Esophagus (tissue), 2 donors: Measurements from ENCODE around the gene TBL3. TPM values are rescaled to one million over a fixed set of nuclear protein-coding genes. Genes with fewer than 3 reads are reported as not detected.
A peak's percentile ranks its signal among the peaks of the same experiment; 100 is the strongest.
"Not testable (repeated sequence)": the region's sequence is repeated elsewhere in the genome, so short reads cannot be mapped to it uniquely, and the experiment has no call there.

Source experiments
- H3K27ac ChIP-seq, 2 donors: one replicate each; pipeline ENCODE4 v1.5.1; 2013; ENCODE audit warnings: low read depth in 2 of 2, mild to moderate bottlenecking in 2 of 2, inconsistent platforms in 1 of 2, low read length in 1 of 2, moderate library complexity in 1 of 2
- H3K27me3 ChIP-seq, 2 donors: one replicate each; pipeline ENCODE4 v1.6.1; 2013; ENCODE audit warnings: low read length in 2 of 2, control low read depth in 1 of 2, mild to moderate bottlenecking in 1 of 2; ENCODE audit not compliant: insufficient read depth in 2 of 2, control insufficient read depth in 1 of 2
- H3K36me3 ChIP-seq, 2 donors: one replicate each; pipeline ENCODE4 v1.6.1; 2013; ENCODE audit warnings: low read length in 1 of 2; ENCODE audit not compliant: control insufficient read depth in 2 of 2, insufficient read depth in 2 of 2
- H3K4me1 ChIP-seq, 2 donors: one replicate each; pipeline ENCODE4 v1.6.1; 2013; ENCODE audit warnings: low read length in 1 of 2; ENCODE audit not compliant: control insufficient read depth in 2 of 2, insufficient read depth in 2 of 2
- H3K4me3 ChIP-seq, 2 donors: one replicate each; pipeline ENCODE4 v1.5.1; 2013; ENCODE audit warnings: low read length in 2 of 2, mild to moderate bottlenecking in 2 of 2, low read depth in 1 of 2, moderate library complexity in 1 of 2
- H3K9me3 ChIP-seq, 2 donors: one replicate each; pipeline ENCODE4 v1.6.1; 2013; ENCODE audit warnings: mild to moderate bottlenecking in 2 of 2, low read depth in 1 of 2, low read length in 1 of 2, moderate library complexity in 1 of 2; ENCODE audit not compliant: control insufficient read depth in 2 of 2, insufficient read depth in 1 of 2
- WGBS, 2 donors: extraction: QIAGEN DNeasy Blood & Tissue Kit; methylation state at CpG; one replicate each; pipeline ENCODE4 v1.1.7; 2013; 5-methylcytosine and 5-hydroxymethylcytosine counted together
- polyA plus RNA-seq, 2 donors: library from polyadenylated mRNA; stranded (reverse); fragments of 200-250 nt; gene quantifications; one replicate each; pipeline ENCODE4 v1.2.3, GENCODE V29; 2013
- donor health status: healthy with polysubstance abuse.
- donor health status: Bipolar disorder and iron deficiency.

The TBL3 gene
- polyA plus RNA-seq, 2 donors = 56.6 to 59.0 TPM

DNA sequence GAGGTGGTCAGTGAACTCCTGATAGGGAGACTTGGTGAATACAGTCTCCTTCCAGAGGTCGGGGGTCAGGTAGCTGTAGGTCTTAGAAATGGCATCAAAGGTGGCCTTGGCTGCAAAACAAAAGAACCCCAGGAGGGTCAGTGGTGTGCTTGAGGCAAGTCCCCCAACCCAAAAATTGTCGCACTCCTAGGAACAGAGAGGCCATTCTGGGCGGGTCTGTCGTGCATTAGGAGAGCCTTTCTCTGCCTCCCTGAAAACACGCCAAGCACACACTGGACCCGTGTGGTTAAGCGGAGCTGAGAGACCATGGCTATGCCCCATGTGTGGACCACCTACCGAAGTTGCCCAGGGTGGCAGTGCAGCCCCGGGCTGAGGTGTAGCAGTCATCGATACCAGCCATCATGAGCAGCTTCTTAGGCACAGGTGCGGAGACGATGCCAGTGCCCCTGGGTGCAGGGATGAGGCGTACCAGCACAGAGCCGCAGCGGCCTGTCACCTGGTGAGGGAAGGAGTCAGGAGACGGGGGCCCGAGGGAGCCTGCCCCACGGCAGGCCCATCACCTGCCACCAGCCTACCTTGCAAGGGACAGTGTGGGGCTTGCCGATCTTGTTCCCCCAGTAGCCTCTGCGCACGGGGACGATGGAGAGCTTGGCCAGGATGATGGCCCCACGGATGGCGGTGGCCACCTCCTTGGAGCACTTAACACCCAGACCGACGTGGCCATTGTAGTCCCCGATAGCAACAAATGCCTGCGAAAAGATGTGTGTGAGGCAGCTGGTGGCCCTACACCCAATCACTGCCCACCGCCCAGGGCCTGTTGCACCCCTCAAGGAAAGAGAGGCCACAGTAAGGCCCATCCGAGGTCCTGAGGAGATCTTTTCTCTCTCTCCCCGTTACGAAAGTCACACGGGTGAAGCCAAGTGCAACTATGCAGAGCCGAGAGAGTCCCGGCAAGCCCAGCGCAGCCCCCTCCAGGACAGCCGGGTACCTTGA, 9.4 kb upstream of the TBL3 start:
- H3K4me1 ChIP-seq = peaks cover 2 to 23% of the 10 kb centered on the region in 2 donors
- WGBS, 2 donors = 74 to 77% methylated on average over 34 to 37 of the region's 37 CpGs
- peak overlapping the region in 1 of 2 donors; percentile 93 for H3K27ac ChIP-seq
- peaks cover 2 to 21% of the 10 kb centered on the region in 2 donors for H3K36me3 ChIP-seq
- peak overlapping the region in 1 of 2 donors; percentile 12 for H3K4me3 ChIP-seq
- not testable (repeated sequence) for H3K27me3 ChIP-seq, H3K9me3 ChIP-seq

DNA sequence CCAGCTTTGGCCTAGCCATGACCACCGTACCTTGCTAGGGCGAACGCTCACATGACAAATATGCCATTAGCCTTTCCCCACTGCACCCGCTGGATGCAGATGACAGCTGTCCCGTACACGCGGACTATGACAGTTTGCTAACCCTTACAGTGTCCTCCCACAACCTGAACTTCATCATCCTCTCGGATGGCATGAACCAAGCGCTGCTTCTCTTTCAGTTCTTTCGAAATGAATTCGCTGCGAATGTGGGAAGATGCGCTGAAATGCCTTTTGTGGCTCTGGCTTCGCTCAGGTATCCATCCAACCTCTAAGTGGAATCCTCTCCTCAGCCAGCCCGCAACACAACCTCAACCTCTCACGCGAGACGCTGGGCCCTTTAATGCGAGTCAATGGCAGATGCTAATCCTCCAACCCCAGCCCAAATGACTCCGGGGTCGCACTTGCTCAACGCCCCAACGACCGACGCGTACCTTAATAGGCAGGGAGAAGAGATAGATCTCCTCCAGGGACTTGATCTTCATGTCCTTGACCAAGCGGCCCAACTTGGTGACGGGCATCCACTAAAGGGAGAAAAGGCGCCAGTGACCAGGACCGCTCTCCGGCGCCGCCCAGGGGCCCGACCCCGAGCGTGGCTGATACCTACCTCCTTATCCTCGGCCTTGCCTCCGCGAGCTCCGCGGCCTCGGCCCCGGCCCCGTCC, 7.9 kb upstream of the TBL3 start:
- H3K4me1 ChIP-seq = peaks cover 2 to 20% of the 10 kb centered on the region in 2 donors
- H3K36me3 ChIP-seq = peaks cover 2 to 21% of the 10 kb centered on the region in 2 donors
- H3K4me3 ChIP-seq = peak overlapping the region; percentile 68 to 89
- H3K9me3 ChIP-seq = no peaks in the 10 kb centered on the region
- no peaks in the 10 kb centered on the region for H3K27me3 ChIP-seq
- peak overlapping the region; percentile 93 to 95 for H3K27ac ChIP-seq
- WGBS, 2 donors = 5 to 8% methylated on average over 42 to 44 of the region's 44 CpGs

DNA sequence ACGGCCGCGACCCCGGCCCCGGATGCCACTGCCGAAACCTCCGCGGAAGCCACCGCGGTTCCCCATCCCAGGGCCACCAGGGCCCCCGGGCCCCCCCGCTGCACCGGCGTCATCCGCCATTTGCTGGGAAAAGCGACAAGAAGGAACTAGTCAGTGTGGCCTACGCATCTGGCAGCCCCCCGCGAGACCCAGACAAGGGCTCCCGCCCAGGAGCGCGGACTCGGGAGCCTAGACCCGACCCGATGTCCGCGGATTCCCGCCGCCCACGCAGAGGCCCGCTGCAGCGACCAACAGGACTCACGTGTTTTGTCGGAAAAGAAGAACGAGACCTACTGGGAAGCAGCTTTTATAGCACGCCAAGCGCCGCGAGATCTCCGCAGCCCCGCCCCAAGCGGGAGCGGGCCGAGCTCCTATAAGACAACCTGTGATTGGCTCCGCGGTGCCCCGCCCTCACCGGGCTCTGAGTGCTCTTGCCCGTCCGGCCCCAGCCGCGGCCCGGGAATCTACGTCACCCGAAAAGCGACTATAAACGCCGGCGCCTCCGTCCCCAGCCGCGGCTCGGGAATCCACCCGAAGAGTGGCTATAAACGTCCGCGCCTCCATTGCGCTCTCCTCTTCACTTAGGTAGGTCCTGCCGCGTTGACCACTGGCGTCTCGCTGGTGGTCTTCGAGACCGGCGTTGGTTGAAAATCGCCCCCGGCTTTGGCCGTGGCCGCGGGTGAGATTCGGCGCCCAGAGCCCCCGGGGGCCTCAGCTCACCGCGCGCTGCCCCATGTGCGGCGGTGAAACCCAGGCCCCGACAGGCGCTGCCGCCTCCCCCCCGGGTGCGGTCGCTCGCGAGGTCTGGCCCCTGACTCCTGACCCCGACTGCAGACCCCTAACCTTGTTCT, 7.1 kb upstream of the TBL3 start, which contains the start of gene RPS2:
TSS of gene RPS2 (minus strand) at position 321 of the 890 bp plus-strand sequence. CDS start at position 120, 201 bp downstream.
- Histone ChIP-seq H3K4me3 (peak within 1 kb of the TSS; percentile 68 to 89), H3K9me3 (no peaks in the 10 kb centered on the region), H3K27me3 (no peaks in the 10 kb centered on the region), H3K4me1 (peaks cover 2 to 19% of the 10 kb centered on the region in 2 donors), H3K36me3 (peaks cover 2 to 21% of the 10 kb centered on the region in 2 donors), H3K27ac (peak within 1 kb of the TSS; percentile 95 to 98)
- WGBS, 2 donors = 1% methylated on average over 86 to 97 of the region's 97 CpGs

DNA sequence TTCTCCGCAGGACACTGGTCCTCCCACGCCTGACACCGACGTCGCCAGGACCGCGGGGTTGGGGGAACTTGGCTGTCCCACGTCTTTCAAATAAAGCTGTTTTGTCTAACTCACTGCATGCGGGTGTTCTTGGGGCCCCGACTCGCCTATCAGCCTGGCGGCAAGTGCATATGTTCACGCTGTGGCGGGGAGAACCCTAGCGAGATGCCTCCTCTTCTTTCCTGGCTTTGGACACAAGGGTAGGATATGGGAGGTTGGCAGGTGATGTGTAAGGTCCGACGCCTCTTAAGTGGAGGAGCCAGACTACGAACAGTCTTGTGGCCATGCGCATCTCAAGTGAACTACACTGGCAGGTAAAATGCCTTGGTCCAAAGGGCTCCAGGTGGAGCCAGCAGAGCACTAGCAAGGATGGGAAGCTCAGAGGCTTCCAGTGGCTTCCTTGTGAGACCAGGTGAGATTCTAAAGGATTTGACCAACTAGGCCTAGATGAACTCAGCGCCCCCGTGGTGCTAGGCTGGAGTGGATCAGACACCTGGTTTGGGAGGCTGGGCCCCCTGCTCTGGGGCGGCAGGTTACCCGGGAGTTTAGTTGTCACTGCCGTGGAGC, 6.4 kb upstream of the TBL3 start:
- 18% methylated on average over 24 of the region's 24 CpGs for WGBS, 2 donors
- Histone ChIP-seq H3K36me3 (peaks cover 2 to 21% of the 10 kb centered on the region in 2 donors), H3K4me3 (peak overlapping the region; percentile 68 to 89), H3K27ac (peak overlapping the region; percentile 93 to 98), H3K4me1 (peaks cover 2 to 16% of the 10 kb centered on the region in 2 donors), H3K27me3 (no peaks in the 10 kb centered on the region), H3K9me3 (no peaks in the 10 kb centered on the region)

DNA sequence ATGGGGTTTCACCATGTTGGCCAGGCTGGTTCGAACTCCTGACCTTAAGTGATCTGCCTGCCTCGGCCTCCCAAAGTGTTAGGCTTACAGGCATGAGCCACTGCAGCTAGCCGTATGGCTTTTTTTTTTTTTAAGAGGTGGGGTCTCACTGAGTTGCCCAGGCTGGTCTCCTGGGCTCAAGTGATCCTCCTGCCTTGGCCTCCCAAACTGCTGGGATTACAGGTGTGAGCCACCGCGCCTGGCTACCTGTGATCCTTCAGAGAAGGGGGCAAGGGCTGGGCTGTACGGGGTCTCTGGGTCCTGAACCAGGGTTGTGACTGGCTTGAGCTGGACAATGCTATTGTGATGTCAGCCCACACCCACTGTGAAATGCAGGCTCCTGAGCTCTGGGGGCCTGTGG, 5.4 kb upstream of the TBL3 start, which contains the start of gene RNF151:
TSS of gene RNF151 (plus strand) at position 397 of the 400 bp plus-strand sequence. CDS start 26 bp downstream, outside the sequence.
- H3K4me3 ChIP-seq = peak within 1 kb of the TSS; percentile 68 to 89

DNA sequence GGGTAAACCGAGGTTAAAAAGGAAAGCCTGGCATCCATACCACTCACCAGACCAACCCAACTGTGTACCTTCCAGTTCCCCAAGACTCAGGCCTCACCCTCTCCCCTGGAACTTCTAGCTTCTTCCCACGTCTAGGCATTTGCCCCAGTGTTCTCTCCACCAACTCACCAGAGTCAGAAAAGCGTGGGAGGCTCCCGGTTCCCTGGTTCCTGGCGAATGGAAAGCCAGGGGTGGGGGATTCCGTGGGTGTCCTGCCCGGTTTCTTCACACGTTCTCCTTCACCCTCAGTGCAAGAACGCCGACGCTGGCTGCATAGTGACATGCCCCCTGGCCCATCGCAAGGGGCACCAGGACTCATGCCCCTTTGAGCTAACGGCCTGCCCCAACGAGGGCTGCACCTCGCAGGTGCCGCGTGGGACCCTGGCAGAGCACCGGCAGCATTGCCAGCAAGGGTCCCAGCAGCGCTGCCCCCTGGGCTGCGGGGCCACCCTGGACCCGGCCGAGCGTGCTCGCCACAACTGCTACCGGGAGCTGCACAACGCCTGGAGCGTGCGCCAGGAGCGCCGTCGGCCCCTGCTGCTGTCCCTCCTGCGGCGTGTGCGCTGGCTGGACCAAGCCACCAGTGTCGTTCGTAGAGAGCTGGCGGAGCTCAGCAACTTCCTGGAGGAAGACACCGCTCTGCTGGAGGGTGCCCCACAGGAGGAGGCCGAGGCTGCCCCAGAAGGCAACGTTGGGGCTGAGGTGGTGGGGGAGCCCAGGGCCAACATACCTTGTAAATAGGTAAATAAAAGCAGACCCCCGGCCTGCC, 3.5 kb upstream of the TBL3 start:
- Histone ChIP-seq H3K4me3 (no peak overlapping the region), H3K27ac (no peak overlapping the region), H3K4me1 (peaks cover 1 to 19% of the 10 kb centered on the region in 2 donors), H3K36me3 (peaks cover 0 to 2% of the 10 kb centered on the region in 2 donors), H3K9me3 (no peaks in the 10 kb centered on the region), H3K27me3 (no peaks in the 10 kb centered on the region)
- 89 to 90% methylated on average over 41 of the region's 41 CpGs for WGBS, 2 donors

More for the DNA sequence above, 5.4 kb upstream of the TBL3 start, which contains the start of gene RNF151:
- H3K27ac ChIP-seq = peak within 1 kb of the TSS in 1 of 2 donors; percentile 93
- H3K36me3 ChIP-seq = peaks cover 2 to 16% of the 10 kb centered on the region in 2 donors
- peaks cover 0 to 15% of the 10 kb centered on the region in 2 donors for H3K4me1 ChIP-seq
- 93 to 96% methylated on average over 6 of the region's 6 CpGs for WGBS, 2 donors
- no peaks in the 10 kb centered on the region for H3K27me3 ChIP-seq
- H3K9me3 ChIP-seq = no peaks in the 10 kb centered on the region

DNA sequence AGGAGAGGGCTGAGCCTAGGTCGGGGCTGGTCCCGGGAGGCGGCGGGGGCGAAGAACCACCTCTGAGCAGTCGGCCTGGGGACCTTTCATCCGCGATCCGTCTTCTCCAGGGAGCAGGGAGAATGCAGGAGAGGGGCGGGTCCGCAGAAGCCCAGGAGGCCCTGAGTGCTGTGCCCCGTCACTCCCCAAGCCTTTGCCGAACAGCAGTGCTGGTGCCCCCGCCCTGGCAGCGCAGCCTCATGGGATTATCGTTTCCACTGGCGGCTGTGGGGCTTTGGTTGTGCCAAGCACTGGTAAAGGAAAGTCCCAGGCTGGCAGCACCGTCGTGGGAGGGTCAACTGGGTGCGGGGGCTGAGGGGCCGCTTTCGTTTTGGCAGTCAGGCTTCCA, 631 bp downstream of the TBL3 start:
- peak overlapping the region; percentile 97 to 99 for H3K27ac ChIP-seq
- H3K27me3 ChIP-seq = peaks cover 0 to 2% of the 10 kb centered on the region in 2 donors
- H3K4me3 ChIP-seq = peak overlapping the region; percentile 89 to 100
- WGBS, 2 donors = 2% methylated on average over 22 of the region's 22 CpGs
- H3K36me3 ChIP-seq = peaks cover 0 to 34% of the 10 kb centered on the region in 2 donors
- no peaks in the 10 kb centered on the region for H3K9me3 ChIP-seq
- H3K4me1 ChIP-seq = peaks cover 4 to 19% of the 10 kb centered on the region in 2 donors
